ENCODE data around the gene FAM229A. TPM values are rescaled to one million over a fixed set of nuclear protein-coding genes. Genes with fewer than 3 reads are reported as not detected.

Gene FAM229A
- total and polyA plus RNA-seq, 9 of the 15 experiments (the other 6 are each of a cell fraction or from before 2014, with no cell fraction given): 0.04 to 21.6 (median 7.4) TPM

DNA sequence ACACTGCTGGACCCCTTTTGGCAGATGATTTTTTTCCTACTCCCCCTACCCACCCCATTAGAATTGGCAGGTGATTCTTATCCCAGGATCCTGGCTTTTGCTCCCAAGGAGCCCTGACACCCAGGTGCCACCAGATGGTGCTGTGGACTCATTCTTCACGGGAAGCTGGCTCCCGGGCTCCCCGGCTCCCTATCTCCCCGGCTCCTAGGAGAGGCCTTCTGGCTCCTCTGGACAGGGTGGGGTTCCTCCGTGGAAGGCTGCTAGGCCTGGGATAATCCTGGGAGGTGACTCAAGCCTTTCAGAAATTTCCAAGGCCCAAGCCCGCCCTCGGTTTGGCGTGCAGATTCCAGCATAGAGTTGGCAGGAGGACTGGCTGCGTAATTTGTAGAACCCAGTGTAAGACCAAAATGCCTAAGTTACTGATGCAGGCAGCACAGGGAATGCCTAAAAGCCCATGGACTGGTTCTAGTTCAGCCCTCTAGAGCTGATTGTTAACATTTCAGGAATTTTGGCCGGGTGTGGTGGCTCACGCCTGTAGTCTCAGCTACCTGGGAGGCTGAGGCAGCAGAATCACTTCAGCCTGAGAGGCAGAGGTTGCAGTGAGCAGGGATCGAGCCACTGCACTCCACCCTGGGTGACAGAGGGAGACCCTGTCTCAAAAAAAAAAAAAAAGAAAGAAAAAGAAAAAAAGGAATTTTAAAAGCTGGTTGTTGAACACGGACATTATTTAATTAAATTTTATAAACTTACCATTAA lies 38.8 kb upstream of the FAM229A start (continued):
- no peak for TF ChIP-seq ZNF407 (IDR thresholded peaks at IDR 0.05; ENCODE audit: low read depth)
- TF ChIP-seq RBM14 (IDR thresholded peaks at IDR 0.05; ENCODE audit: borderline replicate concordance, insufficient read depth, low read depth, low read length): no peak
- TF ChIP-seq ZC3H11A (IDR thresholded peaks at IDR 0.05; ENCODE audit: low read depth, low read length): no peak
- TF ChIP-seq U2AF1 (optimal IDR thresholded peaks at IDR 0.05; ENCODE audit: low read depth, low read length): no peak
- no peak for TF ChIP-seq POLR2AphosphoS5 (IDR thresholded peaks at IDR 0.05; ENCODE audit: control insufficient read depth, insufficient read depth, low read depth, low read length)
- no peak for TF ChIP-seq HDGF (IDR thresholded peaks at IDR 0.05)
- TF ChIP-seq, protein P1, sequence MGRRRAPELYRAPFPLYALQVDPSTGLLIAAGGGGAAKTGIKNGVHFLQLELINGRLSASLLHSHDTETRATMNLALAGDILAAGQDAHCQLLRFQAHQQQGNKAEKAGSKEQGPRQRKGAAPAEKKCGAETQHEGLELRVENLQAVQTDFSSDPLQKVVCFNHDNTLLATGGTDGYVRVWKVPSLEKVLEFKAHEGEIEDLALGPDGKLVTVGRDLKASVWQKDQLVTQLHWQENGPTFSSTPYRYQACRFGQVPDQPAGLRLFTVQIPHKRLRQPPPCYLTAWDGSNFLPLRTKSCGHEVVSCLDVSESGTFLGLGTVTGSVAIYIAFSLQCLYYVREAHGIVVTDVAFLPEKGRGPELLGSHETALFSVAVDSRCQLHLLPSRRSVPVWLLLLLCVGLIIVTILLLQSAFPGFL (CRISPR knock-in tag; IDR thresholded peaks at IDR 0.05): no peak
- no peak for TF ChIP-seq ZNF3 (CRISPR knock-in tag; IDR thresholded peaks at IDR 0.05)
- no peak for TF ChIP-seq KAT7 (CRISPR knock-in tag; IDR thresholded peaks at IDR 0.05; ENCODE audit: borderline replicate concordance)
- no peak for TF ChIP-seq TEAD1 (CRISPR knock-in tag; IDR thresholded peaks at IDR 0.05)
- no peak for TF ChIP-seq MAFF (IDR thresholded peaks at IDR 0.05; ENCODE audit: low read length)
- TF ChIP-seq PCBP2 (IDR thresholded peaks at IDR 0.05; ENCODE audit: low read depth, low read length, poor library complexity, severe bottlenecking): no peak
- TF ChIP-seq CCAR2 (IDR thresholded peaks at IDR 0.05; ENCODE audit: low read depth, low read length): no peak
- TF ChIP-seq ZNF316 (IDR thresholded peaks at IDR 0.05): no peak
- TF ChIP-seq SP2 (IDR thresholded peaks at IDR 0.05; ENCODE audit: extremely low read depth, low read depth, low read length, poor library complexity, severe bottlenecking): no peak
- TF ChIP-seq MNT (conservative IDR thresholded peaks at IDR 0.05): no peak
- no peak for TF ChIP-seq FOSL1 (tag; conservative IDR thresholded peaks at IDR 0.05)

Measured in K562 (cell line).